Measurements from ENCODE around the gene SPIC.

- TF ChIP-seq REST (IDR thresholded peaks at IDR 0.05; ENCODE audit: insufficient read depth in 1 of 2, low read depth in 2 of 2, low read length in 2 of 2): no peak
- no peak for TF ChIP-seq POLR2AphosphoS5 (IDR thresholded peaks at IDR 0.05; ENCODE audit: low read depth, low read length)
- TF ChIP-seq SIN3A (IDR thresholded peaks at IDR 0.05; ENCODE audit: borderline replicate concordance, insufficient read depth, low read length): no peak
- TF ChIP-seq TAF1 (IDR thresholded peaks at IDR 0.05; ENCODE audit: borderline replicate concordance, insufficient read depth, low read length): no peak
- no peak for TF ChIP-seq FOXP2 (optimal IDR thresholded peaks at IDR 0.05; ENCODE audit: borderline replicate concordance, extremely low read depth, extremely low read length, insufficient read depth)
Measured at GRCh38 chr12:101488469-101488868, 13.3 kb downstream of the SPIC start.
